GM23248 (cell line): Measurements from ENCODE around the gene CORO2A.

Source experiments
- EZH2 ChIP-seq: fragments of 200-600 bp; sonication (generic); IDR thresholded peaks from 2 replicates; pipeline ENCODE4 v1.6.1; 2018; ENCODE audit warnings: antibody characterized with exemption, mild to moderate bottlenecking; ENCODE audit not compliant: insufficient read depth, poor library complexity, severe bottlenecking
- EZH2phosphoT487 ChIP-seq: fragments of 200-600 bp; sonication (generic); IDR thresholded peaks from 2 replicates; pipeline ENCODE4 v1.6.1; 2018; ENCODE audit warnings: antibody characterized with exemption, moderate library complexity, mild to moderate bottlenecking, low read depth; ENCODE audit not compliant: insufficient read depth

- TF ChIP-seq EZH2phosphoT487: no peak
- no peak for TF ChIP-seq EZH2
Observed at GRCh38 chr9:98241357-98242300, 49.2 kb upstream of the CORO2A start.
